Adrenal gland (tissue), 5 donors: ENCODE results near the gene TMEM271.
"Not testable (repeated sequence)": the region's sequence is repeated elsewhere in the genome, so short reads cannot be mapped to it uniquely, and the experiment has no call there.

Experiments used
- CTCF ChIP-seq, 6 experiments: fragments of 450-650 bp in 4 of 6; fragments of 200-600 bp in 2 of 6; sonication (generic) in 1 of 6; IDR thresholded peaks; 1 replicate in 5 of 6; 2 replicates in 1 of 6; pipeline versions ENCODE4 v1.5.1 to v1.8.0; 2016 to 2021; ENCODE audit warnings: antibody characterized with exemption in 6 of 6, mild to moderate bottlenecking in 2 of 6, moderate library complexity in 1 of 6
- POLR2A ChIP-seq, 2 donors: fragments of 450-650 bp; IDR thresholded peaks; one replicate each; pipeline ENCODE4 v1.6.1; 2017; ENCODE audit warnings: antibody characterized with exemption in 2 of 2, mild to moderate bottlenecking in 2 of 2, moderate library complexity in 1 of 2
- donor health status: DM: no; HTN: no; CAD: no.

GRCh38 chr4:592178-592577 is 16.1 kb upstream of the TMEM271 start:
- TF ChIP-seq POLR2A, CTCF (IDR thresholded peaks at IDR 0.05): not testable (repeated sequence)
